Measurements from ENCODE around the gene RCBTB1. TPM values are rescaled to one million over a fixed set of nuclear protein-coding genes. Genes with fewer than 3 reads are reported as not detected.

Gene RCBTB1
- 21.6 TPM for total RNA-seq
- long read RNA-seq, full-length matches to known transcripts, result 98 of 122 reads
- long read RNA-seq, partial matches to known transcripts, result 1 of 122 reads
- long read RNA-seq, other reads (novel, unspliced or antisense), result 23 of 122 reads

- DNase-seq, result peak; percentile 72
- intact Hi-C loops (cut with micrococcal nuclease), result no loop called here
These were observed at the start of gene RCBTB1 for GRCh38 chr13:49585220-49586157. Gene RCBTB1, minus strand, starts transcription at chr13:49585558. Its CDS starts 18,279 bp downstream, at chr13:49567279.

GRCh38 chr13:49633710-49634109, 48.4 kb upstream of the RCBTB1 start:
- Histone ChIP-seq H3K27ac (replicated peaks) (no peak overlapping the region), H3K27me3 (ENCODE audit: low read depth) (no peaks in the 10 kb centered on the region), H3K36me3 (no peaks in the 10 kb centered on the region), H3K9me3 (replicated peaks) (no peaks in the 10 kb centered on the region), H3K4me3 (no peak overlapping the region), H3K4me1 (peaks cover 34% of the 10 kb centered on the region)
- TF ChIP-seq CTCF (IDR thresholded peaks at IDR 0.05; ENCODE audit: borderline replicate concordance), result no peak
- DNase-seq, result no peak
- intact Hi-C loops (cut with micrococcal nuclease), result no loop called here

More at GRCh38 chr13:49585220-49586157, at the start of gene RCBTB1:
- Histone ChIP-seq H3K27me3 (ENCODE audit: low read depth) (no peaks in the 10 kb centered on the region), H3K36me3 (peaks cover 12% of the 10 kb centered on the region), H3K4me3 (peak within 1 kb of the TSS; percentile 82), H3K27ac (replicated peaks) (peak within 1 kb of the TSS; percentile 87), H3K4me1 (peaks cover 30% of the 10 kb centered on the region), H3K9me3 (replicated peaks) (no peaks in the 10 kb centered on the region)
- TF ChIP-seq CTCF (IDR thresholded peaks at IDR 0.05; ENCODE audit: borderline replicate concordance), result no peak

GRCh38 chr13:49632156-49632555, 46.8 kb upstream of the RCBTB1 start:
- TF ChIP-seq CTCF (IDR thresholded peaks at IDR 0.05; ENCODE audit: borderline replicate concordance), result no peak
- Histone ChIP-seq H3K27me3 (ENCODE audit: low read depth) (no peaks in the 10 kb centered on the region), H3K27ac (replicated peaks) (no peak overlapping the region), H3K4me1 (peaks cover 43% of the 10 kb centered on the region), H3K4me3 (no peak overlapping the region), H3K9me3 (replicated peaks) (no peaks in the 10 kb centered on the region), H3K36me3 (no peaks in the 10 kb centered on the region)
- intact Hi-C loops (cut with micrococcal nuclease), result no loop called here
- DNase-seq, result no peak

GRCh38 chr13:49630580-49630979, 45.2 kb upstream of the RCBTB1 start:
- Histone ChIP-seq H3K4me1 (peaks cover 40% of the 10 kb centered on the region), H3K27ac (replicated peaks) (peak overlapping the region; percentile 33), H3K4me3 (no peak overlapping the region), H3K27me3 (ENCODE audit: low read depth) (no peaks in the 10 kb centered on the region), H3K9me3 (replicated peaks) (no peaks in the 10 kb centered on the region), H3K36me3 (no peaks in the 10 kb centered on the region)
- no peak for DNase-seq
- no peak for TF ChIP-seq CTCF (IDR thresholded peaks at IDR 0.05; ENCODE audit: borderline replicate concordance)
- intact Hi-C loops (cut with micrococcal nuclease), result no loop called here

- no peak for DNase-seq
- Histone ChIP-seq H3K36me3 (no peaks in the 10 kb centered on the region), H3K9me3 (replicated peaks) (no peaks in the 10 kb centered on the region), H3K4me1 (peaks cover 44% of the 10 kb centered on the region), H3K27me3 (ENCODE audit: low read depth) (no peaks in the 10 kb centered on the region), H3K27ac (replicated peaks) (peak overlapping the region; percentile 33), H3K4me3 (no peak overlapping the region)
- no peak for TF ChIP-seq CTCF (IDR thresholded peaks at IDR 0.05; ENCODE audit: borderline replicate concordance)
- intact Hi-C loops (cut with micrococcal nuclease), result no loop called here
These were observed 44.6 kb upstream of the RCBTB1 start for GRCh38 chr13:49629947-49630346.

Measured in left ventricle myocardium inferior (tissue), 1 donor.